SK-N-SH treated with all-trans-retinoic acid at 6 μM for 48 hours (cell line): ENCODE results near the gene TPCN1.

ENCODE experiments used
- ATAC-seq: fragments of 200-7000 bp; cut with Tn5 transposase; 3 replicates; pipeline ENCODE4 v1.9.1; 2020; ENCODE audit warnings: mild to moderate bottlenecking, moderate library complexity
- ARNTL ChIP-seq: fragments of 450-650 bp; formaldehyde crosslinking; IDR thresholded peaks from 2 replicates; pipeline ENCODE4 v1.5.0; 2020; ENCODE audit warnings: low read depth, mild to moderate bottlenecking, moderate library complexity, borderline replicate concordance
- BACH2 ChIP-seq: fragments of 250-450 bp; sonication (Bioruptor Pico); IDR thresholded peaks from 2 replicates; pipeline ENCODE4 v1.9.0; 2021; ENCODE audit warnings: mild to moderate bottlenecking, borderline replicate concordance
- CSDC2 ChIP-seq: fragments of 250-450 bp; sonication (Bioruptor Pico); IDR thresholded peaks from 2 replicates; pipeline ENCODE4 v1.5.0; 2020; ENCODE audit warnings: mild to moderate bottlenecking, moderate library complexity
- ESRRG ChIP-seq: fragments of 250-450 bp; sonication (Bioruptor Pico); IDR thresholded peaks from 2 replicates; pipeline ENCODE4 v1.6.1; 2021; ENCODE audit warnings: mild to moderate bottlenecking
- GLIS3 ChIP-seq: fragments of 250-450 bp; sonication (Bioruptor Pico); IDR thresholded peaks from 2 replicates; pipeline ENCODE4 v1.5.0; 2020; ENCODE audit warnings: mild to moderate bottlenecking, moderate library complexity
- ISL1 ChIP-seq: fragments of 250-450 bp; sonication (Bioruptor Pico); IDR thresholded peaks from 2 replicates; pipeline ENCODE4 v2.1.2; 2022; ENCODE audit warnings: mild to moderate bottlenecking, moderate library complexity
- OSR1 ChIP-seq: fragments of 250-450 bp; sonication (Bioruptor Pico); IDR thresholded peaks from 2 replicates; pipeline ENCODE4 v1.8.0; 2022; ENCODE audit warnings: moderate library complexity, mild to moderate bottlenecking, inconsistent platforms
- PPARA ChIP-seq: fragments of 250-450 bp; sonication (Bioruptor Pico); IDR thresholded peaks from 2 replicates; pipeline ENCODE4 v1.5.0; 2020; ENCODE audit warnings: mild to moderate bottlenecking, borderline replicate concordance
- RARB ChIP-seq: fragments of 250-450 bp; sonication (Bioruptor Pico); IDR thresholded peaks from 2 replicates; pipeline ENCODE4 v1.8.0; 2021; ENCODE audit warnings: mild to moderate bottlenecking, moderate library complexity
- SNAI2 ChIP-seq: fragments of 250-450 bp; sonication (Bioruptor Pico); IDR thresholded peaks from 2 replicates; pipeline ENCODE4 v1.5.0; 2020; ENCODE audit warnings: mild to moderate bottlenecking, moderate library complexity
- TCF4 ChIP-seq: fragments of 250-450 bp; sonication (Bioruptor Pico); IDR thresholded peaks from 2 replicates; pipeline ENCODE4 v1.8.0; 2021; ENCODE audit warnings: mild to moderate bottlenecking, moderate library complexity, borderline replicate concordance
- ZC3H10 ChIP-seq: fragments of 250-450 bp; sonication (Bioruptor Pico); IDR thresholded peaks from 2 replicates; pipeline ENCODE4 v1.5.1; 2021; ENCODE audit warnings: mild to moderate bottlenecking, moderate library complexity
- ZFP3 ChIP-seq: fragments of 250-450 bp; sonication (Bioruptor Pico); IDR thresholded peaks from 2 replicates; pipeline ENCODE4 v1.5.0; 2020; ENCODE audit warnings: mild to moderate bottlenecking, moderate library complexity
- ZNF565 ChIP-seq: fragments of 450-650 bp; formaldehyde crosslinking; conservative IDR thresholded peaks from 2 replicates; pipeline ENCODE4 v1.5.0; 2020; ENCODE audit warnings: low read depth, mild to moderate bottlenecking, moderate library complexity
- ZNF70 ChIP-seq: fragments of 450-650 bp; formaldehyde crosslinking; IDR thresholded peaks from 2 replicates; pipeline ENCODE4 v1.5.0; 2020; ENCODE audit warnings: mild to moderate bottlenecking, moderate library complexity
- ZNF8 ChIP-seq: fragments of 450-650 bp; formaldehyde crosslinking; IDR thresholded peaks from 2 replicates; pipeline ENCODE4 v1.5.0; 2020; ENCODE audit warnings: mild to moderate bottlenecking, moderate library complexity
- TF ChIP-seq, protein P1 (sequence below): fragments of 250-450 bp; sonication (Bioruptor Pico); IDR thresholded peaks from 2 replicates; pipeline ENCODE4 v1.5.0; 2020; ENCODE audit warnings: mild to moderate bottlenecking, moderate library complexity
- TF ChIP-seq, protein P2 (sequence below): fragments of 250-450 bp; sonication (Bioruptor Pico); IDR thresholded peaks from 2 replicates; pipeline ENCODE4 v1.8.0; 2021; ENCODE audit warnings: low read depth, mild to moderate bottlenecking, moderate library complexity, borderline replicate concordance
- TF ChIP-seq, protein P3 (sequence below): fragments of 250-450 bp; sonication (Bioruptor Pico); IDR thresholded peaks from 2 replicates; pipeline ENCODE4 v1.8.0; 2020; ENCODE audit warnings: mild to moderate bottlenecking, moderate library complexity, borderline replicate concordance
- TF ChIP-seq, protein P4 (sequence below): fragments of 250-450 bp; sonication (Bioruptor Pico); IDR thresholded peaks from 2 replicates; pipeline ENCODE4 v1.5.1; 2021; ENCODE audit warnings: mild to moderate bottlenecking, moderate library complexity

TPCN1 gene

DNA sequence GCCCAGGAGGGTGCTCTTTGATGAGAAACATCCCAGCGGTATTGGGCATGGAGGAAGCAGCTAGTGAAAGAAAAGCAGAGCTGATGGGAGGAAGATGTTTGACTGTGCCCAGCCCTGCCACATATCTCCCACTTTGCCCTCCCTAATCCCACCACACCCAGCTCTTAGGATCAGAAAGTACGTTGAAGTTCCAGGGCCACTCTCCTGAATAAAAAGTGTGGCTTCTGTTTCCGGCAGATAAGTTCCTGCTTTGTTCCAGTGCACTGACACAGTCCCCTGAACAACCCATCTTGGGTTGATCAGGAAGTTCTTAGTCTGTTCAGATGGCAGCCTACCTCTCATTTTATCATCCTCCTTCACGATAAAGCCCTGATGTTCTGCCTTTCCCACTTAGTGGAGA lies 16.5 kb downstream of the TPCN1 start:
- no peak; the same call in 2 of the 3 replicates for ATAC-seq
- TF ChIP-seq RARB (CRISPR knock-in tag) = no peak
- no peak for TF ChIP-seq ZFP3 (CRISPR knock-in tag)
- TF ChIP-seq BACH2 (CRISPR knock-in tag) = no peak
- no peak for TF ChIP-seq ZNF565 (CRISPR knock-in tag)
- TF ChIP-seq GLIS3 = no peak
- no peak for TF ChIP-seq TCF4 (CRISPR knock-in tag)
- TF ChIP-seq ARNTL = no peak
- no peak for TF ChIP-seq PPARA (CRISPR knock-in tag)
- TF ChIP-seq SNAI2 (CRISPR knock-in tag) = no peak
- TF ChIP-seq, all 23 proteins: peak for 0

DNA sequence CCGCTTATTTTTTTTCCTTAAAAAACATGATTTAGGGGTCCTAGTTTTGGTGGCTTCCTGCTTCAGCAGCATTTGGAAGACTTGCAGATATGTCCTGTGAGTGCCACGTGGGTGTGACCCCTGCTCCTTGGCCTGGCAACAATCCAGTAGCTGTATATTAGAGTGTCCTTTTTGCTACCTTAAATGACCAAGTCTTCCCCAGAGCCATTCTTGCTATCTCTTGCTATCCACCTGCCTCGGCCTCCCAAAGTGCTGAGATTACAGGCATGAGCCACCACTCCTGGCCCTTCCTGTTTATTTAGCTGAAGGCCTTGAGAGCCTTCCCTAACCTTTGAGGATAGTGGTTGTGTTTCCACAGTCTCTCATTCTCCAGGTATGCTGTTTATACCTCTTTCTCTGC lies 17.0 kb downstream of the TPCN1 start:
- TF ChIP-seq OSR1 (CRISPR knock-in tag) (no peak), TCF4 (CRISPR knock-in tag) (no peak), ZNF8 (no peak), RARB (CRISPR knock-in tag) (no peak), ZNF565 (CRISPR knock-in tag) (no peak), GLIS3 (no peak), SNAI2 (CRISPR knock-in tag) (no peak), ARNTL (no peak), BACH2 (CRISPR knock-in tag) (no peak), ESRRG (CRISPR knock-in tag) (no peak), ZC3H10 (CRISPR knock-in tag) (no peak), CSDC2 (CRISPR knock-in tag) (no peak), ZFP3 (CRISPR knock-in tag) (no peak), ZNF70 (CRISPR knock-in tag) (no peak), ISL1 (no peak)
- TF ChIP-seq, protein P1, sequence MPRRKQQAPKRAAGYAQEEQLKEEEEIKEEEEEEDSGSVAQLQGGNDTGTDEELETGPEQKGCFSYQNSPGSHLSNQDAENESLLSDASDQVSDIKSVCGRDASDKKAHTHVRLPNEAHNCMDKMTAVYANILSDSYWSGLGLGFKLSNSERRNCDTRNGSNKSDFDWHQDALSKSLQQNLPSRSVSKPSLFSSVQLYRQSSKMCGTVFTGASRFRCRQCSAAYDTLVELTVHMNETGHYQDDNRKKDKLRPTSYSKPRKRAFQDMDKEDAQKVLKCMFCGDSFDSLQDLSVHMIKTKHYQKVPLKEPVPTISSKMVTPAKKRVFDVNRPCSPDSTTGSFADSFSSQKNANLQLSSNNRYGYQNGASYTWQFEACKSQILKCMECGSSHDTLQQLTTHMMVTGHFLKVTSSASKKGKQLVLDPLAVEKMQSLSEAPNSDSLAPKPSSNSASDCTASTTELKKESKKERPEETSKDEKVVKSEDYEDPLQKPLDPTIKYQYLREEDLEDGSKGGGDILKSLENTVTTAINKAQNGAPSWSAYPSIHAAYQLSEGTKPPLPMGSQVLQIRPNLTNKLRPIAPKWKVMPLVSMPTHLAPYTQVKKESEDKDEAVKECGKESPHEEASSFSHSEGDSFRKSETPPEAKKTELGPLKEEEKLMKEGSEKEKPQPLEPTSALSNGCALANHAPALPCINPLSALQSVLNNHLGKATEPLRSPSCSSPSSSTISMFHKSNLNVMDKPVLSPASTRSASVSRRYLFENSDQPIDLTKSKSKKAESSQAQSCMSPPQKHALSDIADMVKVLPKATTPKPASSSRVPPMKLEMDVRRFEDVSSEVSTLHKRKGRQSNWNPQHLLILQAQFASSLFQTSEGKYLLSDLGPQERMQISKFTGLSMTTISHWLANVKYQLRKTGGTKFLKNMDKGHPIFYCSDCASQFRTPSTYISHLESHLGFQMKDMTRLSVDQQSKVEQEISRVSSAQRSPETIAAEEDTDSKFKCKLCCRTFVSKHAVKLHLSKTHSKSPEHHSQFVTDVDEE (CRISPR knock-in tag) = no peak
- TF ChIP-seq, protein P2, sequence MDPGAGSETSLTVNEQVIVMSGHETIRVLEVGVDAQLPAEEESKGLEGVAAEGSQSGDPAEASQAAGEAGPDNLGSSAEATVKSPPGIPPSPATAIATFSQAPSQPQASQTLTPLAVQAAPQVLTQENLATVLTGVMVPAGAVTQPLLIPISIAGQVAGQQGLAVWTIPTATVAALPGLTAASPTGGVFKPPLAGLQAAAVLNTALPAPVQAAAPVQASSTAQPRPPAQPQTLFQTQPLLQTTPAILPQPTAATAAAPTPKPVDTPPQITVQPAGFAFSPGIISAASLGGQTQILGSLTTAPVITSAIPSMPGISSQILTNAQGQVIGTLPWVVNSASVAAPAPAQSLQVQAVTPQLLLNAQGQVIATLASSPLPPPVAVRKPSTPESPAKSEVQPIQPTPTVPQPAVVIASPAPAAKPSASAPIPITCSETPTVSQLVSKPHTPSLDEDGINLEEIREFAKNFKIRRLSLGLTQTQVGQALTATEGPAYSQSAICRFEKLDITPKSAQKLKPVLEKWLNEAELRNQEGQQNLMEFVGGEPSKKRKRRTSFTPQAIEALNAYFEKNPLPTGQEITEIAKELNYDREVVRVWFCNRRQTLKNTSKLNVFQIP = no peak

DNA sequence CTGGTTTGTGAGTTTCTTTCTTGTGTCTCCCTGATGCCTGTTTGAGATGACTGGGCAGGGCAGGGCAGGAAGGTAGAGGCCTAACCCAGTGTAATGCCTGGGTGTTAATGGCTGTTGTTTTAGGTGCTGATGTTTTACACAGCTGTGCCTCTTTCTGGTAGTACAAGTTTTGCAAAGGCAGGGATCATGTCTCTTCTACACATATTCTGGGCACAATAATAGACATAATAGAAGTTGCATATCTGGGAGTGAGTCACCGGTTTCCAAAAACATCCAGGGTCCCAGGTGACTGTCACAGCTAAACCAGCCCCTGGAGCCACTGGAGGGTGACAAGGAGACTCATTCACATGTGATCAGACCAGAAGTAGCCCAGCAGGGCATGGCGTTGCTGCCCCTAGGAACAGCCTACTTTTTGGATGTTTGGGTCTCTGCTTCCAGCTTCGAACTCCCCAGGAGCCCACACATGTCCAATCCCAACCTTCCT lies 18.1 kb downstream of the TPCN1 start:
- ATAC-seq = no peak
- TF ChIP-seq PPARA (CRISPR knock-in tag) (no peak), CSDC2 (CRISPR knock-in tag) (no peak), ZNF70 (CRISPR knock-in tag) (no peak), SNAI2 (CRISPR knock-in tag) (no peak), OSR1 (CRISPR knock-in tag) (no peak)
- TF ChIP-seq, protein P3, sequence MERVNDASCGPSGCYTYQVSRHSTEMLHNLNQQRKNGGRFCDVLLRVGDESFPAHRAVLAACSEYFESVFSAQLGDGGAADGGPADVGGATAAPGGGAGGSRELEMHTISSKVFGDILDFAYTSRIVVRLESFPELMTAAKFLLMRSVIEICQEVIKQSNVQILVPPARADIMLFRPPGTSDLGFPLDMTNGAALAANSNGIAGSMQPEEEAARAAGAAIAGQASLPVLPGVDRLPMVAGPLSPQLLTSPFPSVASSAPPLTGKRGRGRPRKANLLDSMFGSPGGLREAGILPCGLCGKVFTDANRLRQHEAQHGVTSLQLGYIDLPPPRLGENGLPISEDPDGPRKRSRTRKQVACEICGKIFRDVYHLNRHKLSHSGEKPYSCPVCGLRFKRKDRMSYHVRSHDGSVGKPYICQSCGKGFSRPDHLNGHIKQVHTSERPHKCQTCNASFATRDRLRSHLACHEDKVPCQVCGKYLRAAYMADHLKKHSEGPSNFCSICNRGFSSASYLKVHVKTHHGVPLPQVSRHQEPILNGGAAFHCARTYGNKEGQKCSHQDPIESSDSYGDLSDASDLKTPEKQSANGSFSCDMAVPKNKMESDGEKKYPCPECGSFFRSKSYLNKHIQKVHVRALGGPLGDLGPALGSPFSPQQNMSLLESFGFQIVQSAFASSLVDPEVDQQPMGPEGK (CRISPR knock-in tag) = no peak
- TF ChIP-seq, protein P4, sequence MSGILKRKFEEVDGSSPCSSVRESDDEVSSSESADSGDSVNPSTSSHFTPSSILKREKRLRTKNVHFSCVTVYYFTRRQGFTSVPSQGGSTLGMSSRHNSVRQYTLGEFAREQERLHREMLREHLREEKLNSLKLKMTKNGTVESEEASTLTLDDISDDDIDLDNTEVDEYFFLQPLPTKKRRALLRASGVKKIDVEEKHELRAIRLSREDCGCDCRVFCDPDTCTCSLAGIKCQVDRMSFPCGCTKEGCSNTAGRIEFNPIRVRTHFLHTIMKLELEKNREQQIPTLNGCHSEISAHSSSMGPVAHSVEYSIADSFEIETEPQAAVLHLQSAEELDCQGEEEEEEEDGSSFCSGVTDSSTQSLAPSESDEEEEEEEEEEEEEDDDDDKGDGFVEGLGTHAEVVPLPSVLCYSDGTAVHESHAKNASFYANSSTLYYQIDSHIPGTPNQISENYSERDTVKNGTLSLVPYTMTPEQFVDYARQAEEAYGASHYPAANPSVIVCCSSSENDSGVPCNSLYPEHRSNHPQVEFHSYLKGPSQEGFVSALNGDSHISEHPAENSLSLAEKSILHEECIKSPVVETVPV (CRISPR knock-in tag) = no peak
- TF ChIP-seq, protein P2 = no peak

More for the DNA sequence above, 17.0 kb downstream of the TPCN1 start:
- no peak for ATAC-seq
